ENCODE measurements around the gene MBOAT7. TPM values are rescaled to one million over a fixed set of nuclear protein-coding genes. Genes with fewer than 3 reads are reported as not detected.

Gene MBOAT7
- total and polyA plus RNA-seq, 2 of the 4 experiments (the other 2 are of a cell fraction) = 11.3 to 121 TPM

DNA sequence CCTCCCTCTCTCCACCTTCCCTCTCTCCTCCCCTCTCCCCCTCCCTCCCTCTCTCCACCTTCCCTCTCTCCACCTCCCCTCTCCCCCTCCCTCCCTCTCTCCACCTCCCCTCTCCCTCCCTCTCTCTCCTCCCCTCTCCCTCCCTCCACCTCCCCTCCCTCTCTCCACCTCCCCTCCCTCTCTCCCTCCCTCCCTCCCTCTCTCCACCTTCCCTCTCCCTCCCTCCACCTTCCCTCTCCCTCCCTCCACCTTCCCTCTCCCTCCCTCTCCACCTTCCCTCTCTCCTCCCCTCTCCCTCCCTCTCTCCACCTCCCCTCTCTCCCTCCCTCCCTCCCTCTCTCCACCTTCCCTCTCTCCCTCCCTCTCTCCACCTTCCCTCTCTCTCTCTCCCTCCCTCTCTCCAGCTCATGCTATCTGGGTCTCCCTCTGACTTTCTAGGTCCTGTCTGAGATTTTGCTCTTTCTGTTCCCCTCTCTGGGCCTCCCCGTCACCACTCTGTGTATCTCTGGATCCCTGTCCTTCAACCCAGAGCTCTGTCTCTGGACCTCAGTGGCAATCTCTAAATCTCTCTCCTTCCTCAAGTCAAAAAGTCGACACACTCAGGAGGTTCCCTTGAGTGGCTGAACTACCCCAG, 55.3 kb downstream of the MBOAT7 start:
- no TSS peak for BruUV-seq (replicated peaks)
- H3K4ac ChIP-seq (ENCODE audit: low read depth, low read length) = no peak overlapping the region
- dilution Hi-C loops (cut with HindIII; ENCODE audit: low sequenced_read_pairs, unreplicated experiment) (no loop called here), intact Hi-C loops (cut with micrococcal nuclease) (no loop called here), in situ Hi-C loops (cut with MboI; ENCODE audit: low sequenced_read_pairs) (loop anchor here (25.0 kb wide), 1 partner anchor 1528 kb away; the partner anchor contains the start of gene U2AF2)
- no peak overlapping the region for H3K27ac ChIP-seq (ENCODE audit: insufficient read depth, low read length)
- no peak overlapping the region for H2BK5ac ChIP-seq (ENCODE audit: low read depth, low read length, poor library complexity, severe bottlenecking)
- no peak overlapping the region for H2AFZ ChIP-seq (replicated peaks; ENCODE audit: low read length, poor library complexity)
- H2BK20ac ChIP-seq (ENCODE audit: low read depth, low read length) = no peak overlapping the region
- no peak overlapping the region for H2BK15ac ChIP-seq (ENCODE audit: low read depth, low read length)
- no peak overlapping the region for H4K91ac ChIP-seq (ENCODE audit: insufficient read depth, low read depth, low read length)
- POLR2A ChIA-PET (ENCODE audit: unreplicated experiment) = no interaction called here
- ATAC-seq (ENCODE audit: low read depth) (no peak), DNase-seq (no peak)
- no peaks in the 10 kb centered on the region for H3K27me3 ChIP-seq (ENCODE audit: control insufficient read depth, insufficient read depth, low read length)
- H3K36me3 ChIP-seq (ENCODE audit: control insufficient read depth, insufficient read depth, low read length) = peaks cover 16% of the 10 kb centered on the region
- no peaks in the 10 kb centered on the region for H3K9me3 ChIP-seq (ENCODE audit: control insufficient read depth, insufficient read depth, low read length)
- no peak for TF ChIP-seq MXI1 (IDR thresholded peaks at IDR 0.05; ENCODE audit: borderline replicate concordance, low read depth, low read length)
- no peak for TF ChIP-seq BHLHE40 (IDR thresholded peaks at IDR 0.05; ENCODE audit: low read depth, low read length)
- no peak for TF ChIP-seq MAFK (IDR thresholded peaks at IDR 0.05; ENCODE audit: low read depth, low read length)
- TF ChIP-seq RFX5 (IDR thresholded peaks at IDR 0.05; ENCODE audit: low read depth, low read length) = no peak
- TF ChIP-seq RCOR1 (IDR thresholded peaks at IDR 0.05; ENCODE audit: insufficient replicate concordance, low read length) = no peak
- no peak for TF ChIP-seq NFE2L2 (IDR thresholded peaks at IDR 0.05; ENCODE audit: low read depth, low read length)
- TF ChIP-seq, protein P1, sequence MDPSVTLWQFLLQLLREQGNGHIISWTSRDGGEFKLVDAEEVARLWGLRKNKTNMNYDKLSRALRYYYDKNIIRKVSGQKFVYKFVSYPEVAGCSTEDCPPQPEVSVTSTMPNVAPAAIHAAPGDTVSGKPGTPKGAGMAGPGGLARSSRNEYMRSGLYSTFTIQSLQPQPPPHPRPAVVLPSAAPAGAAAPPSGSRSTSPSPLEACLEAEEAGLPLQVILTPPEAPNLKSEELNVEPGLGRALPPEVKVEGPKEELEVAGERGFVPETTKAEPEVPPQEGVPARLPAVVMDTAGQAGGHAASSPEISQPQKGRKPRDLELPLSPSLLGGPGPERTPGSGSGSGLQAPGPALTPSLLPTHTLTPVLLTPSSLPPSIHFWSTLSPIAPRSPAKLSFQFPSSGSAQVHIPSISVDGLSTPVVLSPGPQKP (IDR thresholded peaks at IDR 0.05; ENCODE audit: borderline replicate concordance, low read depth, low read length) = no peak
- TF ChIP-seq CEBPB (IDR thresholded peaks at IDR 0.05; ENCODE audit: low read depth, low read length) = no peak
- TF ChIP-seq FOS (IDR thresholded peaks at IDR 0.05; ENCODE audit: low read depth, low read length) = no peak
- TF ChIP-seq CHD1 (IDR thresholded peaks at IDR 0.05; ENCODE audit: low read depth, low read length) = no peak
- TF ChIP-seq, protein P2, sequence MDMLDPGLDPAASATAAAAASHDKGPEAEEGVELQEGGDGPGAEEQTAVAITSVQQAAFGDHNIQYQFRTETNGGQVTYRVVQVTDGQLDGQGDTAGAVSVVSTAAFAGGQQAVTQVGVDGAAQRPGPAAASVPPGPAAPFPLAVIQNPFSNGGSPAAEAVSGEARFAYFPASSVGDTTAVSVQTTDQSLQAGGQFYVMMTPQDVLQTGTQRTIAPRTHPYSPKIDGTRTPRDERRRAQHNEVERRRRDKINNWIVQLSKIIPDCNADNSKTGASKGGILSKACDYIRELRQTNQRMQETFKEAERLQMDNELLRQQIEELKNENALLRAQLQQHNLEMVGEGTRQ (IDR thresholded peaks at IDR 0.05; ENCODE audit: low read depth, low read length) = no peak
- TF ChIP-seq SMC3 (IDR thresholded peaks at IDR 0.05; ENCODE audit: low read depth, low read length) = no peak
- TF ChIP-seq, protein P3, sequence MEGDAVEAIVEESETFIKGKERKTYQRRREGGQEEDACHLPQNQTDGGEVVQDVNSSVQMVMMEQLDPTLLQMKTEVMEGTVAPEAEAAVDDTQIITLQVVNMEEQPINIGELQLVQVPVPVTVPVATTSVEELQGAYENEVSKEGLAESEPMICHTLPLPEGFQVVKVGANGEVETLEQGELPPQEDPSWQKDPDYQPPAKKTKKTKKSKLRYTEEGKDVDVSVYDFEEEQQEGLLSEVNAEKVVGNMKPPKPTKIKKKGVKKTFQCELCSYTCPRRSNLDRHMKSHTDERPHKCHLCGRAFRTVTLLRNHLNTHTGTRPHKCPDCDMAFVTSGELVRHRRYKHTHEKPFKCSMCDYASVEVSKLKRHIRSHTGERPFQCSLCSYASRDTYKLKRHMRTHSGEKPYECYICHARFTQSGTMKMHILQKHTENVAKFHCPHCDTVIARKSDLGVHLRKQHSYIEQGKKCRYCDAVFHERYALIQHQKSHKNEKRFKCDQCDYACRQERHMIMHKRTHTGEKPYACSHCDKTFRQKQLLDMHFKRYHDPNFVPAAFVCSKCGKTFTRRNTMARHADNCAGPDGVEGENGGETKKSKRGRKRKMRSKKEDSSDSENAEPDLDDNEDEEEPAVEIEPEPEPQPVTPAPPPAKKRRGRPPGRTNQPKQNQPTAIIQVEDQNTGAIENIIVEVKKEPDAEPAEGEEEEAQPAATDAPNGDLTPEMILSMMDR (conservative IDR thresholded peaks at IDR 0.05; ENCODE audit: low read depth, low read length) = no peak
- no peak for TF ChIP-seq POLR2A (IDR thresholded peaks at IDR 0.05; ENCODE audit: low read depth, low read length)
- no peak for TF ChIP-seq MAZ (IDR thresholded peaks at IDR 0.05; ENCODE audit: borderline replicate concordance, low read depth, low read length)
- no peak for TF ChIP-seq RAD21 (IDR thresholded peaks at IDR 0.05; ENCODE audit: low read length)
- H2AK9ac ChIP-seq (replicated peaks; ENCODE audit: low read depth, low read length, poor library complexity) = no peak overlapping the region
- H2BK120ac ChIP-seq (ENCODE audit: low read depth, low read length) = no peak overlapping the region
- H4K8ac ChIP-seq (ENCODE audit: low read depth in 2 of 2, low read length in 2 of 2) = no peak overlapping the region
- peaks cover 0 to 7% of the 10 kb centered on the region in 2 experiments; a peak in 1 of 4 replicates for H3K79me1 ChIP-seq (ENCODE audit: low read depth in 1 of 2, low read length in 2 of 2)
- H4K5ac ChIP-seq (ENCODE audit: low read depth, low read length) = no peak overlapping the region
- no peak overlapping the region for H3K4me2 ChIP-seq (ENCODE audit: low read depth, low read length)
- H3K9ac ChIP-seq (ENCODE audit: low read depth, low read length) = no peak overlapping the region
- peaks cover 10% of the 10 kb centered on the region for H3K4me1 ChIP-seq (ENCODE audit: control insufficient read depth, insufficient read depth, low read length)
- peaks cover 10% of the 10 kb centered on the region; the same call in 1 of the 2 replicates for H4K20me1 ChIP-seq (ENCODE audit: insufficient read depth, low read length)
- H3K14ac ChIP-seq (replicated peaks; ENCODE audit: low read depth, low read length) = no peak overlapping the region
- H3K9me1 ChIP-seq (ENCODE audit: insufficient read depth, low read length) = peaks cover 4% of the 10 kb centered on the region; the same call in 1 of the 2 replicates
- 65% methylated on average over 2 of the region's 2 CpGs; no CpG with 5 or more reads in 1 of the 2 experiments for WGBS, 2 experiments (ENCODE audit: extremely low coverage in 2 of 2, insufficient read length in 1 of 2)
- H3K18ac ChIP-seq (ENCODE audit: low read depth, low read length) = no peak overlapping the region
- H3K23ac ChIP-seq (ENCODE audit: low read depth, low read length) = no peak overlapping the region
- H3K4me3 ChIP-seq (ENCODE audit: insufficient read depth, low read depth, low read length) = no peak overlapping the region
- H2AK5ac ChIP-seq (ENCODE audit: low read depth, low read length) = no peak overlapping the region
- H3K56ac ChIP-seq (ENCODE audit: extremely low read depth, insufficient read depth, low read length) = no peak overlapping the region
- CTCF ChIA-PET = no interaction called here

Measured in IMR-90 (cell line).